GM19238 (cell line): ENCODE results near the gene SNAPC2.

Experiments
- DNase-seq: peaks from one replicate; pipeline ENCODE4 v3.0.0; 2011; ENCODE audit warnings: low spot score; ENCODE audit not compliant: insufficient read length

The SNAPC2 gene, protein sequence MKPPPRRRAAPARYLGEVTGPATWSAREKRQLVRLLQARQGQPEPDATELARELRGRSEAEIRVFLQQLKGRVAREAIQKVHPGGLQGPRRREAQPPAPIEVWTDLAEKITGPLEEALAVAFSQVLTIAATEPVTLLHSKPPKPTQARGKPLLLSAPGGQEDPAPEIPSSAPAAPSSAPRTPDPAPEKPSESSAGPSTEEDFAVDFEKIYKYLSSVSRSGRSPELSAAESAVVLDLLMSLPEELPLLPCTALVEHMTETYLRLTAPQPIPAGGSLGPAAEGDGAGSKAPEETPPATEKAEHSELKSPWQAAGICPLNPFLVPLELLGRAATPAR

DNA sequence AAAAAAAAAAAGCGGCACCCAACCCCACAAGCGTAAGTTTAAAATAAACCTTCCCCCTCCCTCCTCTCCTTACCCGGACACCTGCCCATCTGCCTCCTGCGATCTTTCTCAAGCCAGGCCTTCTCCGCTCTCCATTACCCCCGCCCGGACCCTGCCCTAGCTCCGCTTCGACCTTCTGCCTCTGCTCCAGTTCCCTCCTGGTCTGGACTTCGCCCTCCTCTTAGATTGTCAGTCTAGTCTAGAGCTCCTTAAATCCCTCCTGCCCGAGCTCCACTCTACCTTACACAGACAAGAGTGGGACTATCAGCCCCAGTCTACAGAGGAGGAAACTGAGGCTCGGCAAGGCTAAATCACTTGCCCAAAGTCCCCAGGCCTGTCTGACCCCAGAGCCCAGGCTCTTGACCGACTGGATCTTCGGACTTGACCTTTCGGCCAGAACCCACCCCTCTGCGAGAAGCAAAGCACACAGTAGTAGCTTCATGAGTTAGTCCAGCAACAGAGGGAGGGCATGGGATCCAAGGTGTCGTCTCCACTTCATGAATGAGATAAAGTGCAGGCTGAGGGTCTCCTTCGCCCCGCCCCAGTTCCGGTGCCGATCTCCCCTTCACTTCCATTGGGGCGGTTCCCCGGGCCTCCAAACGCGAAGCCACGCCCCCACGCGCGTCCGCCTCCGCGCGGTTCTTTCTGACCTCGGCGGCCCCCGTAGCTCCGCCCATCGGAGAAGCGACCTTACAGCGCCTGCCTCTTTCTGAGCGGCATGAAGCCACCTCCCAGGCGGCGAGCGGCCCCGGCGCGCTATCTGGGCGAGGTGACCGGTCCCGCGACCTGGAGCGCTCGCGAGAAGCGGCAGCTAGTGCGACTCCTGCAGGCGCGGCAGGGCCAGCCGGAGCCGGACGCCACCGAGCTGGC, at the start of gene SNAPC2:
Gene SNAPC2 (plus strand): TSS at position 729 of the 909 bp plus-strand sequence. CDS start 29 bp downstream, at position 758.
- DNase-seq = peak; percentile 97

DNA sequence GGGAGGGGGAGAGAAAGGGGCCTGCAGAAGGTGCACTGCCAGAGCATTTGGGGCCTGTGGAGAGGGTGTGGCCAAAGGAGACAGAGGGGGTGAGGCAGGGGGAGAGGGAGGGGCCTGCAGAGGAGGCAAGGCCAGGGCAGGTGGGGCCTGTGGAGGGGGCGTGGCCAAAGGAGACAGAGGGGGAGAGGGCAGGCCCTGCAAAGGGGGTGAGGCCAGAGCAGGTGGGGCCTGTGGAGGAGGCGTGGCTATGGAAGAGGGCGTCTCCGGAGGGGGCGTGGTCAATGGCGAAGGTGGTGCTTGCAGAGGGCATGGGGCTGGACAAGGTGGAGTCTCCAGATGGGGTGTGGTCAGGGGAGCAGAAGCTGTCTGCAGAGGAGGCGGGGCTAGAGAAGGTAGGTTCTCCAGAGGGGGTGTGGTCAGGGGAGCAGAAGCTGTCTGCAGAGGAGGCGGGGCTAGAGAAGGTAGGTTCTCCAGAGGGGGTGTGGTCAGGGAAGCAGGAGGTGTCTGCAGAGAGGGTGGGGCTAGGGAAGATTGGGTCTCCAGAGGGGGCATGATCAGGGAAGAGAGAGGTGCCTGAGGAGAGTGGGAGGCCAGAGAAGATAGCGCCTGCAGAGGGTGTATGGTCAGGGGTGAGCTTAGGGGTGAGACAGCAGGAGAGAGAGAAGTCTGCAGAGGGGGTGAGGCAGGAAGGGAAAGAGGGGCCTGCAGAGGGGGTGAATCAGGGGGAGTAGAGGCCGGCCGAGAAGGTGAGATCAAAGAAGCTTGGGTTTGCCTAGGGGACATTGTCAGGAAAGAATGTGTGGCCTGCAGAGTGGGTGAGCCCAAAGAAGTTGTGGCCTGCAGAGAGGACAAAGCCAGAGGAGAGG, 49.3 kb upstream of the SNAPC2 start:
- no peak for DNase-seq

GRCh38 chr19:7871437-7872305, 48.5 kb upstream of the SNAPC2 start:
- DNase-seq = peak; percentile 64

DNA sequence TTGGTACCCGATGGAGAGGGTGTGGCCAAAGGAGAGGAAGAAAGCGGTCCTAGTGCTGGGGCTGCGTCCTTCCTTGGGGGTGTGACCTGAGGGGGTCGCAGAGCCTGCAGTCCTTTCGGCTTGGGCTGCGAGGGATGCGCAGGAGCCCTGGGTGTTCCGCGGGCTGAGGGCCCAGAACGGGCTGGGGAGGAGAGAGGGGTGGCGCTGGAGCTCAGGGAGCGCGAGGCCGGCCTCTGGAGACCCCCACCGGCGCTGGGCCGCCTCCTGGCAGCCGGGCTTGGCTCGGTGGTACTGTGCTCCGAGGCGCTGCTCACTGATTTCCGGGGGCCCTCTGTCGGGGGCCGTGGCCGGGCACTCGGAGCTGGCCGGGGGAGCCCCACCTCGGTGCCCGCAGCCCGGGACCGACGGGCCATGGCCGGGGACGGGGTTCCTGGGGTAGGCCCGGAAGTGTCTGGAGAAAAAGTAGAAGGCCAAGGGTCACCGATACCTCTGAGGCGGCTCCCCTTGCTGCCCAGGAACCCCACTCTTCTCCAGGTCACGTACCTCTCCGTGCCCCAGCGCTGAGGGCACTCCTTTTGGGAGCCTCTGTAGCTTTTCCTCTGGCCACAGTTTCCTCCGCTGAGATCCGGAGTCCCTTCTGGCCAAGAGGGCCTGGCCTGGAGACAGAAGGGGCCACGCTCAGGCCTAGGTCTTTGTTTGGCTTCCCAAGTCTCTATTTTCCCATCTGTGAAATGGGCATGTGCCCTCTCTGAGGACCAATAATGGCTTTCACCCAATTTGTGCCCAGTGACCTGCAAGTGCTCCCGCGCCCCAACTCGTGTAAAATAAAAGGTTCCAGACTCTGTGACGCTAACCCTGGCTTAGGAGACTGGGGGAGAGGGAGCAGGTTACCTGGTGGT, 47.6 kb upstream of the SNAPC2 start:
- no peak for DNase-seq

DNA sequence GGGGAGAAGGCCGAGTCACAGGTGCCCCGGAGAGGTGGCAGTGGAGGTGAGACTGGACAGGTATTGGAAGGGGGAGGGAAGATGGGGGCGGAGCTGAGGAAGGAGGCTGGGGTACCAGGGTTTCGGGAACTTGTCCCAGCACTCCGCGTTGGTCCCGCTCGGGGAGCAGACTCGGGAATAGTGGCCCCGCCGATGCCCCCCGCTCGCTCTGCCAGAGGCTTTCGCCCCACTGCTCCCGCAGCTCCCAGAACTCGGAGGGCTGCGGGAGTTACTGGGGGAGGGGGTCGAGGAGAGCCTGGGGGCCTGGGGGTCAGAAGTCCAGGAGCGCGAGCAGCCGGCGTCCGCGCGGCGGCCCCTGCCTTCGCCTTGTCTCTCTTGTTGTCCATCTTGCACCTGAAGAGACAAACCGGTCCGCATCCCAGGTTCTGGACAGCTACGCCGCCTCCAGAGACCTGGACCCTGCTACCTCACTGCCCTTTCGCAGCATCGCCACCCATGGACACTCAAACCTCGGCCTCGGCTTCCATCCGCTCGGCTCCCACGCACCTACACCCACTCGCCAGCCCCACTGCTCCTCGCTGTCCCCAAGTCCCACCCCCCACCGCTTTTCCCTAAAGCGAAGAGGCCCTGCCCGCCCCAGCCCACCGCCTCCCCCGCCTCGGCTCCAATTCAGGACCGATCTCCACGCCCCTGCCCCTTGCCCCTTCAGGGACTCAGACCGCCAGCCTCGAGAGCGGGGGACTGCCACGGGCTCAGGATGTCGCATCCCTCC, 46.6 kb upstream of the SNAPC2 start:
- no peak for DNase-seq

GRCh38 chr19:7874076-7874896, 45.9 kb upstream of the SNAPC2 start, which contains the start of gene PRR36:
Gene PRR36, minus strand, starts transcription at chr19:7874390. Its CDS starts 701 bp downstream, at chr19:7873689.
- DNase-seq = no peak

- no peak for DNase-seq
These were observed 45.3 kb upstream of the SNAPC2 start for GRCh38 chr19:7874897-7875273.

DNA sequence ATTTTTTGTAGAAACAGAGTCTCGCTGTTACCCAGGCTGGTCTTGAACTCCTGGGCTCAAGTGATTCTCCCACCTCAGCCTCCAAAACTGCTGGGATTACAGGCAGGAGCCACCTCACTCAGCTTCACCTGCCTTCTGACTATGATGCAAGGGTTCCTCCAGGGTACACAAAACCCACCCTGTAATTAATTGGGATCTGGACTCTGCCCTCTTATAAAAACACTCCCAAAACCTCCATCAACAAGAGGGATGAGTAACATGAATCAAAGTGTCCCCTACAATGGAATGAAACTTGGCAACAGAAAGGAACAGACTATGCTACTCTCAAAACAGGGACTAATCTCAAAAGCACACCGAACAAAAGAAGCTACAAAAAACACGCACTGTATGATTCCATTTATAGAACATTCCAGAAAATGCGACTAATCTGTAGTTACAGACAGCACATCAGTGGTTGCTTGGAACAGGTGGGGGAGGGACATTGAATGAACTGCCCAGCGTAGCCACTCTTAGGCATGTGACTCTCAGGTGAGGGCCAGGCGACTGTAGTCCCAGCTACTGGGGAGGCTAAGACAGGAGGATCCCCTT, 42.8 kb upstream of the SNAPC2 start:
- DNase-seq = no peak

DNA sequence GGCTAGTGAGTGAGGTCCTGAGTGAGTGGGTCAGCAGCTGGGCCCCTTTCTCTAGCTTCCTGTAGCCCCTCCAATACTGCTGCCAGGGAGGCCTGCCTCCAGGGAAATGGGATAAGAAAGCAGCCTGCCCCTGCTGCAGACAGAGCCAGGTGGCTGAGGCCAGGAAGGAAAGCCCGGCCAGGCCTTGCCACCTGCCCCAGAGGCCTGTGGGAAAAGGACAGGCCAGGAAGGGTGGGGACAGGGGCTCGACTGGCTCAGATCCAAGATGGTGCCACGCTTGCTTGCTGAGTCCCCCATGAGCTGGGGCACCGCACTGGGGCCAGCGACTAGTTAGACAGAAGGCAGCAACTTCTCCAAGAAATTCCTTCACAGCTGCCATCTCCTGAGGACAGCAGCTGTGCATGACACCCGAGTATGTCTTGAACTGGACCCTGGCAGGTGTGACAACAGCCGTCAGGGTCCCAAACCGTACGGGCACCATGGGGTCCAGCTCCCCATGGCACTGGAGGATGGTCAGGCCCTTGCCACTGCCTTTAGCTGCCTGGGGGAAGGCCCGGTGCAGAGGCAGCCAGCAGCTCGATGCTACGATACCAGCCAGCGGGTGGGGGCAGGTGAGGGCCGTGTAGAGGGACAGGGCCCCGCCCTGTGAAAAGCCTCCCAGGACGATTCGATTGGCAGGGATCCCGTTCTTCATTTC, 40.9 kb upstream of the SNAPC2 start:
- no peak for DNase-seq

DNA sequence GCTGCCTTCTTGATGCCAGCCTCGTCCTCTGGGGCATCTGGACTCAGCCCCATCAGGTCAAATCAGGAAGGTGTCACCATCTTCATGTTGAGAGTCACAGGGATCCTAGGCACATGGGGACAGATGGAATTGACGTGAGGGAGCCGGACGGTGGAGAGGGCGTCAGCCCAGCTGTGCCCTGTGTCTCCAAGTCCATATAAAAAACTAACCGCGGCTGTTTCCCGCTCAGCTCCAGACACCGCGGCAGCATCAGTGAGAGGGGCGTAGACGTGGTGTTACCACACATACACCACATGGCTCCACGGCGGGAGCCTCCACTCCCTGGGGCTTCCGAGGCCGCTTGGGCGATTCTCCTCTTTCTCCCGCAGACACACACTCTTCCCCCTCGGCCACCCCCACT, 40.3 kb upstream of the SNAPC2 start:
- DNase-seq = no peak

GRCh38 chr19:7881910-7882309, 38.2 kb upstream of the SNAPC2 start:
- no peak for DNase-seq

DNA sequence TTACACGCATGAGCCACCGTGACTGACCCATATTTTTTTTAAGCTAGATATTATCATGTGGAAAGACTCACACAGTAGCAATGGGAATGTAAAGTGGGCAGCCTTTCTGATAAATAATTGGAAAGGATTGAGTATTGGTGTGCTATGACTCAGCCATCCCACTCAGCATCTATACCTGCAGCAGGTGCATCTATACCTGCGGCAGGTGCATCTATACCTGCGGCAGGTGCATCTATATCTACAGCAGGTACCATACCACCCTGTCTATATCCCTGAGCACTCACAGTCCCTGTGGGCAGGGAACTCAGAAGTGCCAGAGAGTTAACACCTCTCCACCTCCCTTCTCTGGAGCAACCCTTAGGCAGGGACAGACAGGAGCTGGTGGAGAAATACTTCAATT, 37.0 kb upstream of the SNAPC2 start:
- DNase-seq = no peak

DNA sequence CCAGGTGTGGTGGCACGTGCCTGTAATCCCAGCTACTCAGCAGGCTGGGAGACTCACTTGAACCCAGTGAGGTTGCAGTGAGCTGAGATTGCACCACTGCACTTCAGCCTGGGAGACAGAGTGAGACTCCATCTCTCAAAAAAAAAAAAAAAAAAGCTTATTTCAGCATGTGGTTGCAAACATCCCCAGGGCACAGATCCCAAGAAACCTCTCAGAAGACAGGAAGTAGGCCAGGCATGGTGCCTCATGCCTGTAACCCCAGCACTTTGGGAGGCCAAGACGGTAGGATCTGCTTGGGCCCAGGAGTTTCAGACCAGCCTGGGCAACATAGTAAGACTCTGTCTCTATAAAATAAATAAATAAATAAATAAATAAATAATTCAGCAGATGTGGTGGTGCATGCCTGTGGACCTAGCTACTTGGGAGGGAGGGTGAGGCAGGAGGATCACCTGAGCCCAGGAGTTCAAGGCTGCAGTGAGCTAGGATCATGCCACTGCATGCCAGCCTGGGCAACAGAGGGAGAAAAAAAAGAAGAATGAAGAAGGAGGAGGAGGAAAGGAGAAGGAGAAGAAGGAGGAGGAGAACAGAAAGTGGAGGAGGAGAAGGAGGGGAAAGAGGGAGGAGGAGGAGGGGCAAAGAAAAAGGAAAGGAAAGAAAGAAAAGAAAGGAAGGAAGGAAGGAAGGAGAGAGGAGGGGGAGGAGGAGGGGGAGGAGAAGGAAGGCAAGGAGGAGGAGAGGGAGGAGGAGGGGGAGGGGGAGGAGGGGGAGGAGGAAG, 36.2 kb upstream of the SNAPC2 start:
- no peak for DNase-seq

GRCh38 chr19:7885818-7886217, 34.3 kb upstream of the SNAPC2 start:
- no peak for DNase-seq

DNA sequence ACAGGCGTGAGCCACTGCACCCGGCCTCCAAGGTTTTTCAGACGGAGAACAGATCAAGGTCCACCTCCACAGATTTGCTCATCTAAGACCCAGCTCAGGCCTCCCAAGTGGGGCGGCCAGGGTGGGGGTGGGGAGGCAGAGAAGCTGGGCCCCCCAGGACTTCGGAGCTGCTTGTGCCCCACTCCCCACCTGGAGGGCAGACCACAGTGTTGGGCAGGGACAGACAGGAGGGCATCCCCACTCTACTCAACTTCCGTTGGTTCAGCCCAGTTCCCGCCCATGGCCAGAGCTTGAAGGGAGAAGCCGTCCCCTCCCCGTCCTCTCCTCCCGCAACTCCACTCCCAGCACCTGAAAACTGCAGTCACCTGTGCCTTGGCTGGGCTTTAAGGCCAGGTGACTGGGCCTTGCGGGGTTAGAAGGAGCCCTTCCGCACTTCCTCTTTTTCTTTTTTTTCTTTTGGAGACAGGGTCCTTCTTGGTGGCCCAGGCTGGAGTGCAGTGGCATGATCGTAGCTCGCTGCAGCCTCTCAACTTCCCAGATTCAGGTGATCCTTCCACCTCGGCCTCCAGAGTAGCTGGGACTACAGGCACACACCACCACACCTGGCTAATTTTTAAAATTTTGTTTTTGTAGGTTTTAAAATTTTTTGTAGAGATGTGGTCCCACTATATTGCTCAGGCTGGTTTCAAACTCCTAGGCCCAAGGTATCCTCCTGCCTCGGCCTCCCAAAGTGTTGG, 32.6 kb upstream of the SNAPC2 start:
- DNase-seq = no peak
